Hematopoietic multipotent progenitor cell treated with erythropoietin and hydrocortisone succinate and interleukin-3 and kit ligand, for 17 days (in vitro differentiated cells): ENCODE results near the gene CD300LG.
"Not testable (repeated sequence)": the region's sequence is repeated elsewhere in the genome, so short reads cannot be mapped to it uniquely, and the experiment has no call there.

ENCODE experiments used
- DNase-seq: peaks from one replicate; pipeline ENCODE4 v3.0.0-alpha.2; 2015; ENCODE audit warnings: low spot score

The CD300LG gene

GRCh38 chr17:43846963-43847371 is at the start of gene CD300LG:
TSS of gene CD300LG (plus strand) at chr17:43847176. CDS start at chr17:43847217, 41 bp downstream.
- no peak for DNase-seq

- not testable (repeated sequence) for DNase-seq
Measured at GRCh38 chr17:43798024-43798423, 49.0 kb upstream of the CD300LG start.

- no peak for DNase-seq
Measured at GRCh38 chr17:43799047-43799446, 47.9 kb upstream of the CD300LG start.

GRCh38 chr17:43800736-43801135 is 46.2 kb upstream of the CD300LG start:
- no peak for DNase-seq

- DNase-seq: no peak
Measured at GRCh38 chr17:43801844-43802243, 45.1 kb upstream of the CD300LG start.

GRCh38 chr17:43803758-43804157 is 43.2 kb upstream of the CD300LG start:
- no peak for DNase-seq

GRCh38 chr17:43805117-43805516 is 41.9 kb upstream of the CD300LG start:
- DNase-seq: no peak

- DNase-seq: no peak
Measured at GRCh38 chr17:43808076-43808475, 38.9 kb upstream of the CD300LG start.

- DNase-seq: no peak
Measured at GRCh38 chr17:43809121-43809520, 37.9 kb upstream of the CD300LG start.

- no peak for DNase-seq
Measured at GRCh38 chr17:43810226-43810715, 36.7 kb upstream of the CD300LG start.

GRCh38 chr17:43810823-43811222 is 36.2 kb upstream of the CD300LG start:
- DNase-seq: no peak

GRCh38 chr17:43812396-43813265 is 34.3 kb upstream of the CD300LG start:
- no peak for DNase-seq

GRCh38 chr17:43813386-43813785 is 33.6 kb upstream of the CD300LG start:
- DNase-seq: no peak

- no peak for DNase-seq
Measured at GRCh38 chr17:43814026-43814425, 33.0 kb upstream of the CD300LG start.

- no peak for DNase-seq
Measured at GRCh38 chr17:43814714-43815113, 32.3 kb upstream of the CD300LG start.

GRCh38 chr17:43816336-43817320 is 30.3 kb upstream of the CD300LG start:
- no peak for DNase-seq

- no peak for DNase-seq
Measured at GRCh38 chr17:43817826-43818225, 29.1 kb upstream of the CD300LG start.

GRCh38 chr17:43818966-43819365 is 28.0 kb upstream of the CD300LG start:
- DNase-seq: no peak

- DNase-seq: no peak
Measured at GRCh38 chr17:43820759-43821158, 26.2 kb upstream of the CD300LG start.

- DNase-seq: no peak
Measured at GRCh38 chr17:43822570-43823190, 24.3 kb upstream of the CD300LG start.

GRCh38 chr17:43823350-43824084 is 23.5 kb upstream of the CD300LG start:
- DNase-seq: no peak
